T-helper 2 cell treated with Interferon-gamma antibody and Interleukin-4, amounts not matched to agents 100 ng/mL and 5 ng/mL, for 36 hours (primary cell): Measurements from ENCODE around the gene RGS6. TPM values are rescaled to one million over a fixed set of nuclear protein-coding genes. Genes with fewer than 3 reads are reported as not detected.

Experiments
- intact Hi-C: fragments of 100-400 bp; cut with micrococcal nuclease; formaldehyde crosslinking; loops from one replicate; pipeline ENCODE4 v1.15.1; 2023
- total RNA-seq: library from RNA; stranded (reverse); gene quantifications from 2 replicates; pipeline ENCODE4 v1.2.3, GENCODE V29; 2022

The RGS6 gene
- total RNA-seq, 1 donor from 2014 or later = 0.18 TPM

DNA sequence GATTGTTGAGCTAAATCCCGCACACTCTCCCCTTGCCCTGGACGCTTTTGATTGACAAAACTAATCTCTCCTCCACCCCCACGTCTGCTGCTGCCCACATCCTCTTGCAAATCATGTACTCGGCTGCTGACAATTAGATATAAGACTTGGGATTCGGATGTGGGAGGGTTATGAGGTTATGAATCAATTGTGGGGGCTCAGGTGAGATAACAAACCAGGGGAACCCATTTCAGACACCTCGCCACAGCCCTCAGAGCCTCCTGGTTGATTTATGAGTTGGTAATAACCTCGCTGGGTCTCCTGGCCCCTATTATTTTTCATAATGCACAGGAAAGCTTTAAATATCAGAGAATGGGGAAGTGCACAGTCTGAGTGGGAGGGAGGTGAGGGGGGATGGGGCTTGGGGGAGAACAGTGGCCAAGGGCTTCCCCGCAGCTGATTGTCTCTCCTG is 511.8 kb downstream of the RGS6 start:
- intact Hi-C loops = loop anchor here (10.0 kb wide), 1 partner anchor 151 kb away; no protein-coding TSS in a partner anchor

DNA sequence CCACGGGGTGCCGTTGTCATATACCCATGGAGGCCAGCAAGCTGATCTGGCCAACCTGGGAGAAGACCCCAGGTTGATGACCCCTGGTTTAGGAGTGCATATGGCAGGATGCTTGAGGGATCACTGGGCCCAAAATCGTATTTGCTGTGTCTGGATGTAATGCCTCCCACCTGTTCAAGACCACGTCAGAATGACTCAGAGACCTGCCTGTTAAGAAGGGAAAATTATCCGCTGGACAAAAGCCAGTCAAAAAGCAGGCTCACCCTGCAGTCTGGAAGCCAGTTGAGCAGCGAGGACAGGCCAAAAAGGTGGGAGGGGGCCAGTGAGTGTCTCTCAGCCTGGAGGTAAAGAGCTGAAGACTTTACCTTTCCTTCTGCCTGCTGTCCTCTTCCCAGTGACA is 512.5 kb downstream of the RGS6 start:
- intact Hi-C loops = loop anchor here (10.0 kb wide), 1 partner anchor 150 kb away; no protein-coding TSS in a partner anchor

DNA sequence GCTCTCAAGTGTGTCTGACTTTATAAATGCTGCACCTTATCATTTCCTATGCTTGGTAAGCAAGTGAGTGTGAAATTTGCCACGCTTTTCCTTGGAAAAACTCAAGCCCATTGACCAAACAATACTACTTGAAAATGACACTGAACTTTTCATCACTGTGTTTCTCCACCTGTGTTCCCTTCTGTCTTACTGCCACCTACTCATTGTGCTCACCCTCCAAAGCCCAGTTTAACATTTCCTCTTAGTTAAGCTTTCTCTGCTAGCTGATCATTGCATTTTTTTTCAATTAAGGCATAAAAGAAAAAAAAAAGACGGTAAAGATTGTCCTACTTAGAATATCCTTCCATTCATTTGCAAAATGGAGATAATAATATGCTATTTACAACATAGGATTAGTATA is 516.0 kb downstream of the RGS6 start:
- intact Hi-C loops = loop anchor here (10.0 kb wide), 1 partner anchor 147 kb away; no protein-coding TSS in a partner anchor

DNA sequence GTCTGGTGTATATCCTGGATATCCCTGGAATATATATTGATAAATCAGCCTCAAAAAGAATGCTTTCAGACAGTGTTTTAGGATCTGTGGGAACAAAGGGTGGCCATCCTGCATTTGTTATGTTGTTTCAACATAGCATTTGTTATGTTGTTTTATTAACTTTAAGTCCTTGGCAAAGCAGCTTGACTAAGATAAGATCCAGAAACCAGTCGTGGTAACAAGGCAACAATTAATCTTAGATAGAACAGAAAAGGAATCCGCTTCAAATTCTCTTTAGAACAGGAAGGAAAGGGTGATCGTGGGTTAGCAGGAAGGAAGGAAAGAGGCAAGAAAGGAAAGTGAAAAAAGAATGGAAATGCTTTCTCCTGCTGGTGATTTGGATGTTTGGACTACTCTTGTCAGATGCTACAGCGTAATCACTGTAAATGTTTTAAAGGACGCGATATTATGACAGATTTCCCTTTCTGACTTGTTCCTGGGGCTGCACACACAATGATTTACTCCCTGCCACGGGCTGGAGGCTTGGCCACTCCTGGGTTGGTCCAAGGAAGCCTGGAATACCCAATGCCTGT is 518.3 kb downstream of the RGS6 start:
- intact Hi-C loops = loop anchor here (2.0 to 5.0 kb wide), 2 partner anchors 26 to 67 kb away; no protein-coding TSS in a partner anchor

DNA sequence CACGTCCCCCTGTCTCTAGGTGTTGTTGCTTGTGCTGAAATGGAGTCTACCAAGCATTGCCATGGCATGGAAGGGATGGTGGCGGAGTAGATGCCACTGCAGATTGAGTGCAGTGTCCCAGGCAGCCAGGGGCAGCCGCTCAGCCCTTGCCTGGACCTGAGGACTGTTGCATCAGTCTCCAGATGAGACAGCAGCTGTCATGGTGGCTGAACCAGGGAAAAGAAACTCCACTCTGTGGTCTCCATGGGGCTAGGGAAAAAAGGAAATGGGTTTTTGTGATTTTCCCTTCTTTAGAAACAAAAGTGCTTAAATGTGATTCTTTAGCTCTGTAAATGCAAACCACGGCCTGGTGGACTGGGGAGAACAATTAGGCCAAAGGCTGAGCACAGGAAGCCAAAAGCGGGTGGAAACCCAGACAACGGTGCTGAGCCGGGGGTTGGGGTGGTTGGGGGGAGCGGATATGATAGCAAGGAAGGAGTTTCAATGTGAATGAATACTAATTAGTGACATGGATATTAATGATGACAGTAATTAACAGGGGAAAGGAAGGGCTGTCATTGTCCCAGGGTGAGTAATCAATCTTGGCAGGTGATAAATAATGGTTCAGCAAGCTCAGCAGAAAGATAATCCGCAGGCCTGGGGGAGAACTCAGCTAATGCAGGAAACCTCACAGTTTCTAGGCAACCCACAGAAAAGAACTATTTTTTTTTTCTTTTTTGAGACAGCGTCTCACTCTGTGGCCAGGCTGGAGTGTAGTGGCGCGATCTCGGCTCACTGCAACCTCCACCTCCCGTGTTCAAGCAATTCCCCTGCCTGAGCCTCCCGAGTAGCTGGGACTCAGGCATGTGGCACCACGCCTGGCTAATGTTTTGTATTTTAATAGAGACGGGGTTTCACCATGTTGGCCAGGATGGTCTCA is 519.1 kb downstream of the RGS6 start:
- intact Hi-C loops = loop anchor here (2.0 to 5.0 kb wide), 2 partner anchors 25 to 66 kb away; no protein-coding TSS in a partner anchor

DNA sequence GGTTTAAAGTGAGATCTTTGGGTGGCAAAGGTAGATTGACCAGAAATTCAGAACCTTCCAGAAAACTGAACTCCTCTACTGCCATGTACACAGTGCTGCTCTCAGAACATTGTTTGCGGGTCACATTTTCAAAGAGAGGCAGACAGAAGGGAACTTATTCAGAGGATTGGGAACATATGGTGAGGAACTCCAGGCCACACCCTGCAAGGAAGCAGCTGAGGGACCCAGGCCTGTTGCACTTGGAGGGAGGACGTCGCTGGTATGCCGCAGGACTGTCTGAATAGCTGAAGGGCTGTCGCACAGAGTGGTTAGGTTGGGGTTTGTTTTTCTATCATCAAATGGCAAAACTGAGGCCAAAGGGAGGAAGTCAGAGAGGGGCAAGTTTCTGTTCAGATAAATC is 520.5 kb downstream of the RGS6 start:
- intact Hi-C loops = loop anchor here (5.0 kb wide), 1 partner anchor 65 kb away; no protein-coding TSS in a partner anchor

DNA sequence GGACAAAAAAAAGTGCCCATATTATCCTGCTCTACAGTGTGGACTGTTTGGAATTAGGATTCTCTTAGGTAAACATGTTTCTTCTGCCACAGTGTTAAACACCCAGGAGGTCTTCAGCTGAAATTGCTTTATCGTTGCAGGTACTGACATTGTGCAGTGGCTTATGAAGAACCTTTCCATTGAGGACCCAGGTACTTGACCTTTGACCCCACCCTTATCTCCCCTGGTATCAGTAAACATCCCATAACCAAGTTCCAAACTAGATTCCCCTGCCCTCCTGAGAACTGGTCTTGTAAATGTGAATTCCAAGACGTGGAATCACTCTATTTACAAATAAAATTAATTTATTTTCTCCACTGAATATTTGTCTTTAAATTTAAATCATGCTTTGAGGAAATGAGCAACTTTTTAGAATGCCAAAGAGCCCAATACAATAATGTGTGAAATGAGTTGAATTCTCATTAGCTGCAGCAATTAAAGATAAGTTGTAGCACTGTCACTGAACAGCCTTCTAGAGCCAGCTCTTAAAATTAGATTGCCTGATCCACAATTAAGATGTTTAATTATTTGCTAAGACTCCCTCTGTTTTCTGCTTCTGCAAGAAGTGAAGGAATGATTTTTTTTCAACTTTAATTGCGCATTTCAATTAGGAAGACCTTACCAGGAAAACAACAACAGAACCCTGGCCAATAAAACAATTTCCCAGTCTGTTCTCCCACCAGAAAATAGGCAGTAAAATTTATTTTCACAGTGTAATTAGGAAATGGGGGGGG is 522.3 kb downstream of the RGS6 start:
- intact Hi-C loops = loop anchor here (5.0 kb wide), 1 partner anchor 63 kb away; no protein-coding TSS in a partner anchor

DNA sequence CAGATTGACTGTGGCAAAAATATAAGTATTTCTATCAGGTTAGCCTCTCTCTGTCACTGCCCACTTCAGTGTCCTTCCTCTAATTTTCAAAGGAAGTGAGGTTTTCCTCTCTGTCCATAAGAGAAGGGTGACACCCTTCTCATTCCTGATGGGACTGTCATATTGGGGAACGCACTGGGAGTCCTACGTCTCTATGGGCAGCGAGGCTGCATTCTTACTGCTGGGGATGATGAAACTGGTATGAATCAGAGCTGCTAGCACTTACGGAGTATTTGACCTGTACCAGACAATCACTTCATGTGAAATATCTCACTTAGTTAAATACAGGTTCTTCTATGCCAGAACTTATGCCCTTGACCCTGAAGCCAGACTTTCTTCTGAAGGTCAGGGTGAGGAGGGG is 525.4 kb downstream of the RGS6 start:
- intact Hi-C loops = no loop called here

DNA sequence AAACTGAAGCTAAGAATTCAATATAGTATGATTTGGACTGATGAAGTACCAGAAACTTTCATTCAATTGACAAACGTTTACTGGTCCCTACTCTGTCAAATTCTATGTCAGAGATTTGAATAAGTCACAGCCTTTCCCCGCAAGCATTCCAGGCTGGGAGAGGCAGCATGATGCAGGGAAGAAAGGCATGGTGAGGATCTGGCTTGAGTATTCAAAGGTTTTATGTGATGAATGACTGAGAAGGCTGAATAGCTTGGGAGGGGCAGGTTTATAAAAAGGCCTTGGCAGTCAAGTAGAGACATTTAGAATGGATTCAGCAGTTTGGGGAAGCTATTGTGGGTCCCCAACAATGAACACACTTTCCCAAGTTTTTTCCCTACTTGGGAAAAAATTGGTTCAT is 529.8 kb downstream of the RGS6 start:
- intact Hi-C loops = no loop called here

DNA sequence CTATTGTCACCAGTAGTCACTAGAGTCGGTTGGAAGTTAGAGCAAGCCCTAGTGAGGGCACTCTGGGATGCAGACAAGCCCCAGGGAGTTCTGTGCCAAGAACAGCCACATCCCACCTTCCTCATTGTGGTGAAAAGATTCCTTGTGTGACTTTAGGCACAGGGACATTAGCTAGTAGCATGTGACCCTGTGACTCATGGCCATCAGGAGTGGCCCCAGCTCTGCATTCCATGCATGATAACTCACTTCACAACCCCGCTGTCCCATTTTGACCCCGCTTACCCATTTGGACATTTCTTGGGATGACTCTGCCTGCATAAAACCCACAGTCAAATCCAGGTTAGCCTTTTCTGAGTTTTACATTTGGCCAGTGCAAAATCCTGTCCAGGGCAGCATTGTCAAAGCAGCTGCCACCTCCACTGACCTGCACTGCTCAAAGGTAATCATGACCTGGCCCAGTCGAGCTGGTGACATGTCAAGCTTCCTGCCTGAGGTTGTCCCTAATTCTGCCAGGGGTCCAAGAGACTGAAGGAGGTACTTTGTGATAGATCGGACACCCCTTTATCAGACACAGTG is 531.1 kb downstream of the RGS6 start:
- intact Hi-C loops = no loop called here

DNA sequence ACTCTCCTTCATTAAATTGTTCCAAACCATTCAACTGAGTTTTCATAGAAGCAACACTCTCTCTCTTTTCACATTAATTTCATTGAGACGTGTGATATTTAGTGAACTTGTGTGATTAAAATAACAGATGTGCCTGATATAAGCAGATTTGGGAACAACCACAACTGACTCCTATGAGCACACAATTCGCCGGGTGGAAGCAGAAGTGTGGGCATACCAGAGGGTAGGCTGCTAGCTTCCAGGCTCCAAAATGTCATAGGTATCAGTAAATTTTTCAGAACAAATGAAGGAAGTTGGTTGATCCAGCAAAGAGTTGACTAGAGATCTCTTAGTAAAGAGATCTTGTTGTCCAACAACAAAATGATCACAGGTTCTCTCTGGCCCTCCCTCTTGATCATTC is 532.0 kb downstream of the RGS6 start:
- intact Hi-C loops = no loop called here

DNA sequence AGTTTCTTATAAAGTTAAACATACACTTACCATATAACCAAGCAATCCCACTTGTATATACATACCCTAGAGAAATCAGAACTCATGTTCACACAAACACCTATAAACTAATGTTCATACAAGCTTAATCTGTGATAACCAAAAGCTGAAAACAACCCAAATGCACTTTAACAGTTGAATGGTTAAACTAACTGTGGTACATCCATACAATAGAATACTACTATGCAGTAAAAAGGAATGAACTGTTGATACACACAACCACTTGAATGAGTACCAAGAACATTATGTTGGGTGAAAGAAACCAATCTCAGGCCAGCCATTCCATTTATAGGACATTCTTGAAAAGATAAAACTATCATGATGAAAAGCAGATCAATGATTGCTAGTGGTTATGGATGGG is 534.1 kb downstream of the RGS6 start:
- intact Hi-C loops = no loop called here

DNA sequence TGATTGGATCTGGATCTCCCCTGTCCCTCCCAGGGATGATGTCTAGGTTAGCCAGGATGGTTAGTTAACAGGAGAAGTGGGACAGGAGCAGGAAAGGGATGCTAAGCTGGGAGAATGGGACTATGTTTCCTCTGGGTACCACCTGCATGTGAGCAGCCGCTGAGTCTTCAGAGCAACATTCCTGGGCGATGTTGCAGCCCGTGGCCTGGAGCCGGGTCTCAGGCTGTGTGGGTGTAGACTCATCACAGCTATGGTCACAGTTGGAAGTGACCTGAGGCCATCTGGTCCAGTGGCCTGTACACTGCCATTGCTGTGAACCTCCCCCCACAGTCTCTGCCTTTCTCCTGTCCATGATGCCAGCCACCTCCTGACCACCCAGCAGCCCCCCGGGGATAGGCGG is 539.1 kb downstream of the RGS6 start:
- intact Hi-C loops = no loop called here

DNA sequence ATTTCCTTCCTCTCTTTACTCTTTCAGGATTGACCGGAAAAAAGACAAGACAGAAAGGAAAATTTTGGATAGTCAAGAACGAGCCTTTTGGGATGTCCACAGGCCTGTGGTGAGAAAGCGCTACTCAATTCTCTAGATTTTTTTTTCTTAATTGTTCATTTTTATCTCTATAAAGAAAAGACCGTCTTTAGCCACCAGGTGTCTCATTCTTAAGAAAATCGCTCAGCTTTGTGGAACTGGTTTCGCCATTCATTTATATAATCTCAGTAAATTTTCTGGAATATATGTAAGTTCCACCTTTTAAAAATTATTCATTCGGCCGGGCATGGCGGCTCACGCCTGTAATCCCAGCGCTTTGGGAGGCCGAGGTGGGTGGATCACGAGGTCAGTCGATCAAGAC is 540.6 kb downstream of the RGS6 start:
- intact Hi-C loops = no loop called here

DNA sequence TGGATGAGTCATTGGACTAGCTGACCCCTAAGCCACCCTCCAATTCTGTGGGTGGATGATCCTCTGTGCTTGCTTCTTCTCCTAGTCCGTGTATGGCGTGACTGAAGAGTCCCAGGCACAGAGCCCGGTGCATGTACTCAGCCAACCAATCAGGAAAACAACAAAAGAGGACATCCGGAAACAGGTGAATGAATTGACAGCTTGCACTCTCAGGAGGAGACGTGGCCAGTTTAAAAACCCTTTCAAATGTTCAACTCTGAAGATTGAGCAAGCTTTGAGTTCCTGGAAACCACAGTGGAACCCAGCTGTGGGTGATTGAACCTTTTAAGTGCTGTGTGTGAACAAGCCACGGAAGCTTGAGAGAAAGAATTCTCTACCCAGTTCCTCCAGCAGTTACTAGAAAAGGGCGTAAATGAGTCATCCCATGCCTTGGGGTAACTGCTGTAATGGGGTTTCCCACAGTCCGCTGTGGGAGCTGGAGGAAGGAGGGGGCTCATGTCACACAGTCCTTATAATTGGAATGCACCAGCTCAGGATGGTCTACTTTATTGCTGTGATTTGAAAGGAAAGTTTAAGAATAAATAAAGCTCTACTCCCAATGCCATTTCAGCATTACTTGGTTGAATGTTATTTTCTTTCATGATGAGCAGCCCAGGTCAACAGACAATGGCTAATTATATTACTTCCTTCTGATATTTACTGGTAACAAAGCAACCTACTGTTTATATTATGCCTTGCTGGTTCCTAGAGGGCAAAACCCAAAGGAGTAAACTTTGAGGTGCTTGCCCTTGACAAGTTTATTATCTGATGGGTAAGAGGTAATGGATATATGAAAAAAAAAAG is 544.6 kb downstream of the RGS6 start:
- intact Hi-C loops = loop anchor here (1.0 to 2.0 kb wide), 6 partner anchors 26 to 449 kb away; partner anchors contain the start of gene DCAF4

DNA sequence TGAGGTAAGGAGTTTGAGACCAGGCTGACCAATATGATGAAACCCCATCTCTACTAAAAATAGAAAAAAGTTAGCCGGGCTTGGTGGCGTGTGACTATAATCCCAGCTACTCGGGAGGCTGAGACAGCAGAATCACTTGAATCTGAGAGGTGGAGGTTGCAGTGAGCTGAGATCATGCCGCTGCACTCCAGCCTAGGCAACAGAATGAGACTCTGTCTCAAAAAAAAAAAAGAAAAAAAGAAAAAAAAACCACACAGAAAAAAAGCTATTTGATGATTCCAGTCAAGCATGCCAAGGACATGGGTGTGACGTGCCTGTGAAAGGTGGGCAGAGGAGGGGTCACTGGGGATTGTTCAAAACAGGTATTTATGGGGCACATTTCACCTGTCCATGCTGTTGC is 545.3 kb downstream of the RGS6 start:
- intact Hi-C loops = loop anchor here (2.0 kb wide), 4 partner anchors 27 to 117 kb away; no protein-coding TSS in a partner anchor

DNA sequence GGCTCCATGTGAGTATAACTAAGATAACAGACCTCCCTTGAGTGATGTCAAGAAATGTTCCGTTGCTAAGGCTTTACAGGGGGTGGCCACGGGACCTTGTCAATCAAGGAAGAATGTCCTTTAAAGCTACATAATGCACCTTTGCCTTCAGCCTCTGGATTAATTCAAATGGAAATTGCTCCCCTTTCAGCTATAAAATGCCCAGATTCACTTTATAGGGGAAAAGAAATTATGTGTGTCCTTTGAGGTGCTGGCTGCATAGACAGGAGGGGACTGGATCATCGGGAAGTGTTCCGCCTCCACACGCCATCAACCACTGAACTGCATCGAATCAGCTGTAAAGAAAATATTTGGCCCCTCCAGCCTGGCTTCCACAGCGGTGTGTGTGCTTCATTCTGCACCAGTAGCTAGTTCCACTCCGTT is 546.3 kb downstream of the RGS6 start:
- intact Hi-C loops = no loop called here

DNA sequence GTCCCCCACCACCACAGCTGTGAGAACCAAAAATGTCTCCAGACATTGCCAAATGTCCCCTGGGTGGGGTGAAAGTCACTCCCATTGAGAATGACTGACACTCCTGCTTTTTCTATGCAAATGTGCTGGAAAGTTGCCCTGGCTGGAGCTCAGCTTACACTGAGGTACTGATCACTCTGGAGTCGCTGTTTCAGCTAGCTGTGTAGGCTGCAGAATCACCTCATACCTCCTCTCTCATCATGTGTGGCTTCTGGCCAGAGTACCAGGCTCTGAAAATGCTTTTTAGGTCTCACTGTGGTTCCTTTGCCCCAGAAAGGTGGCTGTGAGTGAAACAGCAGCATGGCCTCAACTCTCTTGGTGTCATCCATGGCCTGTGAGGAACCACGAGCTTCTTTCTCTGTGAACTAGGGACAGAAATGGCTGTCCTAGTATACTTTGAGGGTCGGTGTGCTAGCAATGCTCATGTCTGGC is 547.3 kb downstream of the RGS6 start:
- intact Hi-C loops = no loop called here

DNA sequence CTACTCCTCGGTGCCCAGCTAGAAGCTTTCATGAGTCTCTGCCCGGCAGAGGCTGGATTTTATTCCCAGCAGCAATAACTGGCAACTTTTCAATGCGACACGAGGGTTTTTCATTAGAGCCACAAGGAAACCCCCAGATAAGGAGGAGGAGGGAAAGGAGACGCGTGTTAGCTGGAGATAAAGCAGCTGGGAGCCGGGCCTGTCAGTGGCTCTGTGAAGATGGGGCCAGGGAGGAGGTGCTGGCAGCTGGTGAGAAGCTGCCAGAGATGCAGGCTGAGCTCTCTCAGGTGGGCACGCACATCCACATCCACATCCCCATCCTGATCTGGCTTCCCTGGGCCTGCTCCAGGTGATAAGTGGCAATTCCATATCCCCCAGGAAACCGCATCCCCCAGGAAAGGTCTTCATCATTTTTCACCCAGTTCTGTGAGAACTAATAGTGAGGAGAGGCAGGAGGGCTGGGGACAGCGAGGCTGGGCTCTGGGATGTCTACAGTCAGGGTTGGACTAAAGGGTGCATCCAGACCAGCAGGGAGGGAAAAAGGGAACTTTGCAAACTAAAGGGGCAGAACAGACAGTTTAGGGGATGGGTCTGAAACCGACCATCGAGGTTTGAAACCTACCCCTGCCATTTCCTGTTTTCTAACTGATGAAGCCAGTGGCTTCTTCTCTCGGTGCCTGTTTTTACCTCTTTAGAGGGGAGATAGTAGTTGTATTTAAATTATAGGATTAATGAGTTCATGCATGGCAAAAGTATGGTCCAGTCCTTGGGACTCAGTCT is 548.4 kb downstream of the RGS6 start:
- intact Hi-C loops = no loop called here
